GM11168 (cell line): ENCODE results near the gene KIF21A.

Experiments used
- in situ Hi-C: fragments of 300-500 bp; cut with MboI; formaldehyde crosslinking; loops from one replicate; pipeline ENCODE4 v1.12.0; 2022; ENCODE audit warnings: low sequenced_read_pairs; ENCODE audit not compliant: unreplicated experiment

Gene KIF21A

DNA sequence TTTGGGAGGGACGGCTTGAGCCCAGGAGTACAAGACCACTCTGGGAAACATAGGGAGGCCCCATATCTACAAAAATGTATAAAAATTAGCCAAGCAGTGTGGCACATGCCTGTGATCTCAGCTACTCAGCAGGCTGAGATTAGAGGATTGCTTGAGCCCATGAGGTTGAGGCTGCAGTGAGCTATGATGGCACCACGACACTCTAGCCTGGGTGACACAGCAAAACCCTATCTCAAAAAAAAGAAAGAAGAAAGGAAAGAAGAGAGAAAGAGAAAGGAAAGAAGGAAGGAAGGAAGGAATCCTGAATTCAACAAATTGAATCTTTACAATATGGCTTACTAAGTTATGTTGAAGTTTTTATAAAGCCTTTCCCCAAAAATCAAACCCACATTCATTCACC is 2.1 kb downstream of the KIF21A start:
- in situ Hi-C loops = no loop called here

DNA sequence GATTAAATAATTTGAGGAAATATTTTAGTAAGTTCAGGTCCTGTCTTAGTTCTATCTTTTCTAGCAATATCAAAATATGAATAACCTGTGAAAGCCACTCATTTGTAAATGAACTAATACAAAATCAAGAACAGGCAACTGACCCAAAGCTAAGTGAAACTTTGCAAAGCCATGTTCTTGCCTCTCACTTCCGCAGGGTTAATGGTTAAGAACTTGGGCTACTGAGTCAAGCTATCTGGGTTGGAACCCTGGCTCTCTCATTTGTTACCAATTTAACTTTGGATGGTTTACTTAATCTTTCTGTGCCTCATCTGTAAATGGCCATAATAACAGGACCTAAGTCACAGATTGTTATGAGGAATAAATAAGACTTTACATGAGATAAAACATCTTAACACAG is 2.8 kb downstream of the KIF21A start:
- in situ Hi-C loops = no loop called here

DNA sequence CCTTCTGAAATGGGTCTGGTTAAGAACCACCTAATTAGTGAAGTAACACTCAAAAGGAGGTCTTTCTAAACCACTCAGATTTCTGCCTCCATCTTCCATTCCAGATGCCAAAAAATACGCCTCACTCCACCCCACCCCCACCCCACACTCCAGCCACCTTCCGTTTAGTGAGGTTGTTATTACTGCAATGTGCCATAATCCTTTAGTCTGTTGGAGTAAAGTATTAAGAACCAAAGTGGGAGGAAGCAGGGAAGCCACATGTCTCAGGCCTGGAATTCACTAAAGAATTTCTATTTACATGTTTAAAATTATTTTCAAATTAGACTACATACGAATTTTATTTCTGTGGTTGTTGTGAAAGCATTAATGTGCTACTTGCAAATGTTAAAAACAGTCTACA is 7.4 kb downstream of the KIF21A start:
- in situ Hi-C loops = no loop called here

DNA sequence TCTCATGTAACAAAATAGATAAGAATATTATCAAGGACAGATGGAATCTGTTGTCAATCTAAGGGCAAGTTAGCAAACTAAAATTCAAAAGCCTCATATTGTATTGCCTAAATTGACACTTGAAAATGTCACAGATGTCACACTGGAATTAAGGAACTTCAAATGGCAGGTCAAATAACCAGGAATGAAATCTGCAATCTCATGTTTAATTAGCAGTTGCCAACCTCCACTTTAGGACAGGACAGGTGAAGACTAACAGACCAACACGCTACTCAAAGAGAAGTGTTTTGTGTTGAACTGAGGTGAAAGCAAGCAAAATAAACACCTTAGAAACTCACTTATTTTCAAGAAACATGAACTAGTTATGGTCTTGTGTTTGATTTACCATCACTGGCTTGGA is 11.1 kb downstream of the KIF21A start:
- in situ Hi-C loops = no loop called here

DNA sequence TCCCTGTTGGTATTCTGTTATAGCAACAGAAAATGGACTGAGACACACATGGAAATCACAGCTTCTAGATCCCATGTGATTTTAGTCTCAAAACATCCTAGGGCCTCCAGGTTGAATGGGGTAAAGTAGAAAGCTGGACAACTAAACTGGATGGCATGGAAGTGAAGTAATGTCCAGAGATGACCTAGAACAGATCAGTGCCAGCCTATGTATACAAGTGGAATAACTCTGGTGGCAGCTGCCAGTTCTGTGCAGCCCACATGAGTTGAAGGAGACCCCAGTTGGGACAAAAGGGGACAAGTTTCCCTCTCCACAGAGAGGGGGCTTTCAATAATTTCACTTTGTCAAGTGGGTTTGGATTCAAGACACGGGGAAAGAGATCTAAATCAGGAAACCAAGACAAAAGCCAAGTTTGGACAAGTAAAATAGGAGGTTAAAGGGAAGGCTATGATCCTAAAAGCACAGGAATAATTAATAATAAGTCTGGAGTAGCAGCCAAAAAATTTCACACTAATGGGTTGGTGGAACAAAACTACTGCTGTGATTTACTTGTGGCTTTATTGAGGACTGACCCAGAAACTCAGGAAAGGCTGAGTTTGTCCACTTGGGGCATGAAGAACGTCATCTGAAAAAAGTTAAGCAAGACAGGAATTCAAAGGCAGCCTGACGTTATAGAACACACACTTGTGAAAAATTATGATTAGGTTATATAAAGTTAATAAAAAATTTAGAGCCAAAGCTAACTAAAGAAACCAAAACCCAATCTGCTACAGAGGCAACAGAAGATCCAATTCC is 11.7 kb downstream of the KIF21A start:
- in situ Hi-C loops = no loop called here

DNA sequence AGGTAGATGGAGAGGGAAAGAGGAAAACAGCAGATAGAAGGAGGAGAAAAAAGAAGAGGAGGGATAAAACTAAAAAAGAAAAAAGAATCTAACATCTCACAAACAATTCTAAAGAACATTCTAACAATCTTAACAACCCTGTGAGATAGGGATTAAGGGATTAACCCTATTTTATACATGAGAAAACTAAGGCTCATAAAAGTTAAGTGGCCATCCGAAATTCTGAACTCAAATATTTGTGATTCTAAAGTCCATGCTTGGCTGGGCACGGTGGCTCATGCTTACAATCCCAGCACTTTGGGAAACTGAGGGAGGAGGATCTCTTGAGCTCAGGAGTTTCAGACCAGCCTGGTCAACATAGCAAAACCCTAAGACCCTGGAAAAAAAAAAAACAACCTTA is 13.1 kb downstream of the KIF21A start:
- in situ Hi-C loops = no loop called here

DNA sequence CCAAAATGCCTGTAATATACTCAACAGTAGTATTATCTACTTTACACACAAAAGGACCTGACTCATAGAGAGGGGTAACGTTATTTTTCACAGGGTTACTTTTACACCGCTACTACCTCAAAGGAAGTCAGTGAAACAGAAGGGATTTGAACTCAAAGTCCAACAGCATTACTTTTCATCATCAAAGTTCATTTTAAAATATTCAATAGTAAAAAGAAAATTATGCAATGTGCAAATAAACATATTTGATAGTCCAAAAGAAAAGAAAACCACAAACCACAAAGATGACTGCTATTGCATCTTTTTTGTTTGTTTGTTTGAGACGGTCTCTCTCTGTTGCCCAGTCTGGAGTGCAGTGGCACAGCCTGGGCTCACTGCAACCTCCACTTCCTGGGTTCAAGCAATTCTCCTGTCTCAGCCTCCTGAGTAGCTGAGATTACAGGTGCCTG is 15.5 kb downstream of the KIF21A start:
- in situ Hi-C loops = no loop called here

DNA sequence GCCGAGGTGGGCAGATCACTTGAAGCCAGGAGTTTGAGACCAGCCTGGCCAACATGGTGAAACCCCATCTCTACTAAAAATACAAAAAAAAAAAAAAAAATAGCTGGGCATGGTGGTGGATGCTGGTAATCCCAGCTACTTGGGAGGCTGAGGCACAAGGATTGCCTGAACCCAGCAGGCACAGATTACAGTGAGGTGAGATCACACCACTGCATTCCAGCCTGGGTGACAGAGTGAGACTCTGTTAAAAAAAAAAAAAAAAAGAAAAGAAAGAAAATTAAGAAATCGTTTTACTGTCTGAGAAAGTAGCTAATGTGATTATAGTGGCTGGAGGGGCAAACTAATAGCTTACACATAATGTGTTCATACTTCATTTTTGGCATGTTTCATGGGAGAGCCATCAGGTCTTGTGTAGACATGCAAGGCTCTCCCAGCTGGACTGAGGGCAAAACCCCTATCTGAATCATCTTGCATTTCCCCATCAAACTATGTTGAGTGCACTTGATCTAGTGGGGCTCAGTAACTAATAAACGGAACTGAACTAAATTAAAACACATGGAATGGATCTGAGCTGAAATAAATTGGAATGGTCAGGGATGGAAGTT is 16.2 kb downstream of the KIF21A start:
- in situ Hi-C loops = no loop called here

DNA sequence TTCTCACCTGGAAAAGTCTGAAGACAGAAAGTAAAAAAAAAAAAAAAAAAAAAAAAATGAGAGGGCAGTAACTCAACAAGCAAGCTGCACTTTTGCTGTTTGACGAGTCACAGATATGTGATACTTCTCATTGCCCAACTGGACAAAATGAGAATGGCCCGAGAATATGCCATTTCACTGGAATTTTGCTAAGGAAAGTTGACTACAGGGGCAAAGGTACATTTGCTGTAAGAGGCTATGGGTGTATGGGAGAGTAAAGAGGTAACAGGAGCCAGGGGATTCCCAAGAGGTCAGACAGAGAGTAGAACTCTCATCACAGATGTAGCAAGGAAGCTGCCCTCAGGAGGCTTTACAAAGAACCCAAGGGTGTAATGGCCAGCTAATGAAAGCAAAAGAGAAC is 22.9 kb downstream of the KIF21A start:
- in situ Hi-C loops = no loop called here

DNA sequence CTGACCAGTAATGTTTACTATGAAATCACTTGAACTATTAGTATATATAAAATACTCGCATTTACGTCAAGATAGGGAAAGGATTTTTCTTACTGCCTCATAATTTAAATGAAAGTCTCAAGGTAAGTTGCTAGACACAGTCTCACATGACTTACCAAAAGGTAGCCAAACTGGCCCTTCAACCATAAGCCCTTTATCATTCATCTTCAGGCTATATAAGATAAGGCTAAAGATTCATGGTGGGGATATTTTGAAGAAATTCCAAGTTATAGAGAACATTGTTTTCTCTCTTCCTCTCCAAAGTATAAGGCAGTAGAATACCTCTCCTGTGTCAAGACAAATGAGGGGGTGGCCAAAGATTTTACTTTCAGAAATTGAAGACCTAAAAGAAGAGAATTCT is 23.4 kb downstream of the KIF21A start:
- in situ Hi-C loops = no loop called here

DNA sequence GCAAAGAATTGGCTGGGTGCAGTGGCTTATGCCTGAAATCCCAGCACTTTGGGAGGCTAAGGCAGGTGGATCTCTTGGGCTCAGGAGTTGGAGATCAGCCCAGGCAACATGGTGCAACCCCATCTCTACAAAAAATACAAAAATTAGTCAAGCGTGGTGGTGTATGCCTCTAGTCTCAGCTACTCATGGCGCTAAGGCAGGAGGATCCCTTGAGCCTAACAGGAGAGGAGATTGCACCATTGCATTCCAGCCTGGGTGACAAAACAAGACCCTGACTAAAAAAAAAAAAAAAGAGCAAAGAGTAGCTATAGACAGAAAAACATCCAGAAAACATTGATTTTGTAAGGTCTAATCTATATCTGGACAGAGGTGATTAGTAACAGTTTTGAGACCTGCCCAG is 25.0 kb downstream of the KIF21A start:
- in situ Hi-C loops = no loop called here

DNA sequence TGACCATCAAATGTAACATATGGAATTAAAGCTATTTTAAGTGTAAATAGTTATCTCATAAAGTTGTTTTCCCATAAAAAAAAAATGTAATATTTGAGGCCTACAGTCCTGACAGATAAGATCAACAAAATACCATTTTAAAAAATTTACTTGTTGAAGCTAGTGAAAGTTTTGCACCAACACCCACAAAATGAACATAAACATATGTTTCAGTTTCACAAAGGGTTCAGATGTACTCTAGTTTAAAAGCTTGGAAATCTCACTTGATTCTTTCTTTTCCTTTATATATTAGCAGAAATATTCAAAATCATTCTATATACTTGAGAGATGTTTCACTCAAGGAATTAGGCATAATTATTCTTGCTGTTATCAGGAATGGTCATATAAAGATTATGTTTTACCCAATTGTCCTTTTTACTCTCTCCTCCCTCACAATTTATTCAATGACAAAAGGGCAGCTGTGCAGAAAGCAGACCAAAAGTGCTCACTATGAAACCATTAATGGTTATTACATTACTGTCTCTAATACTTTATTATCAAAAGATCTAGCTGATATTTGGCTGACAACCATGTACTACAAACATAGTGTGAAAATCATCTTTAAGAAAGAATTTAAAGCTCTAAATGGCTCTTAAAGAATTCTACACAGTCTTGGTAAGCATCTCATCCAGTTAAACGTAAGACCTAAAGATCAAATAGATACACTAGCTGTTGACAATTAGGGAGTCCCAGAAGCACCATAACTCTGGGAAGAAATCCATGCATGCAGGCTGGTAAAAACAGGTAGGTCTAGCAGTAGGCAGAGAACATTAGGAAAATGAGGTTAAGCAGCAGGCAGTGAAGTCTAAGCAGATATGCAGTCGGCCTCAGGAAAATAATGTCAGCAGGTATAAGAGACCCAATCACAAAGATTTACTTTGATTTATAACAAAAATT is 28.8 kb downstream of the KIF21A start:
- in situ Hi-C loops = no loop called here

DNA sequence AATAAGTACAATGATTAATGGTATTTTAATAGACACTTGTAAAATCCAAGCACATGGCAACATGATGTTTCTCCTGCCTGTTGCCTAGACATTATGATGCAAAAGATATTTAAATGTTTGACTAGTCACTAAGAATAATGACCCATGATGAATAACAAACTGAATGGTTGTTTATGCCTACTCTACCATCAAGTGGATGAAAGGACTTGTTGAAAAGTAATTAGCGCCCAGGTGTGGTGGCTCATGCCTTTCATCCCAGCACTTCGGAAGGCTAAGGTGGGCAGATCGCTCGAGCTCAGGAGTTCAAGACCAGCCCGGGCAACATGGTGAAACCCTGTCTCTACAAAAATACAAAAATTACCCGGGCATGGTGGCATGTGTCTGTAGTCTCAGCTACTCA is 30.7 kb downstream of the KIF21A start:
- in situ Hi-C loops = no loop called here

DNA sequence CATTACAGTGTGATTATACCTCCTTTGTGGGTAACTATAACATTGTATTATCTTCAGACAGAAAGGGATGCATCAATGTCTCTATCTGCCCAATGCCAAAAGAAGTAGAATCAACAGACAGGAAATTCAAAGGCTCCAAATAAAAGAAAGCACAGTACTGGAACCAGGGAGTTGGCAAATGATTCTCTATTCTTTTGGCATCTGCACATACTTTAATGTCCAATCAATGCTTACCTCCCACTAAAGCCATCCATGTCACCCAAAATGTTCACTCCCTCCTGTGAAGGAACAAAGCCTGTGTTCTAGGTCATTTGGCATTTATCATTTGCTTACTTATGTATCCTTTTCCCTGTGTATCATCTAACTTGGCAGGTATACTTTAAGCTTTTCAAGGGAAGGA is 36.7 kb downstream of the KIF21A start:
- in situ Hi-C loops = no loop called here

DNA sequence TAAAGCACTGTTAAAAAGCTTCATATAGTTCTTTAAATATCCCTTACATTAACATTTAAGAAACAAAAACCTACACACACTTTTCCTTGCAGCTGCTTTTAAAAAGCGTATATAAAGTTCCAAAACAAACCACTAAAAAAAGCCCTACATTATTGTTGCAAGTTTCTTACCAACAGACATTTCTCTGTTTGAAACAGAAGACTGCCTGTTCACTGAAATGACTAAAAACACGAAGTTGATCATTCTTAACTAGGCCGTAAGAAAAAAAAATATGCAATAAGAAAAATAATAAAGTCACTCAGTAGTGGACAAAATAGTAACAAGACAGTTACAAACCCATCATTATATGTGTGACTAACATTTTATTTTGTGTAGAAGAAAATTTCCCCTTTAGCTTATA is 37.3 kb downstream of the KIF21A start:
- in situ Hi-C loops = no loop called here

DNA sequence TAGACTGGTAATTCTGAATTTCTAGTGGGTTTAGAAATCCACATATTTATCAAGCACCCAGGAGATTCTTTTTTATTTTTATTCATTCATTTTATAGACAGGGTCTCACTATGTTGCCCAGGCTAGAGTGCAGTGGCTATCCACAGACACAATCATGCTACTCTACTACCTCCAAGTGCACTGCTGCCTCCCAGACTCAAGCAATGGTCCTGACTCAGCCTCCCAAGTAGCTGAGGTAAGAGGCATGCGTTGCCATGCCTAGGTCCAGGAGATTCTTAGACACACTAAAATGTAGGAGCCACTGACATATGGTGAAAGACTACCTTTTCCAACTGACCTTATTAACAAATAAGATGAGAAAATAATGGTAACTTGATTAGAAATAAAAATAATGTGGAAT is 38.9 kb downstream of the KIF21A start:
- in situ Hi-C loops = no loop called here

DNA sequence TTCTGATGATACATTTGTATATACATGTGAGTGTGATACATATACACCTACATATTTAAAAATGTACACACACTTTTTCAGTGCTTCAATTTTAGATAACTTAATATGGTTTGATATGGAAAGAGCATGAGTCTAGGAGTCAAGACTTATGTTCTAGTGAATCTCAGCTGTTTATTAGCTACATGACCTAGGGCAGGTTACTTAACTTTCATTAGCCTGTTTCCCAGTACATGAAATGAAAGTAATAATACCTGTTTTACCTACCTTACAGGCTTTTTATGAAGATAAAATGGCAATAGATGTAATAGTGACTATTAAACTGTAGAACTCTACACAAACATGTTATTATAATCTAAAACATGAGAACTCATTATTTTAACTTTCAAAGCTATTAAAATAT is 39.5 kb downstream of the KIF21A start:
- in situ Hi-C loops = no loop called here

DNA sequence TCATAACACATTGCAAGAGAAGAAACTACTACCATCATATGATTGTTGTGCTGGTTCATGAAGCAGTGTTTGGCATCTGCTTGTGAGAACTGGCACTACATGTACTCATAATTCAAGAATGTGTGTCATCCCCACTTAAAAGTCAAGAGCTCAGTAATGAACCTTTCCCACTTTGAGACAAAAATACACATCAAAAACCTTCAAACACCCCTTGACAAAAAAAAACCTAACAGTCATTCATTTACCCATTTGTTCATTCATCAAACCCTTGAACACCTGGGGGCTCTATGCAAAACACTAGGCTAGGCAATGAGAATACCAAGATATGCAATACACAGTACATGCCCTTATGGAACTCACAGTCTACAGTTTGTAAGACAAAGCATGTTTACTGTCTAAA is 40.0 kb downstream of the KIF21A start:
- in situ Hi-C loops = no loop called here

DNA sequence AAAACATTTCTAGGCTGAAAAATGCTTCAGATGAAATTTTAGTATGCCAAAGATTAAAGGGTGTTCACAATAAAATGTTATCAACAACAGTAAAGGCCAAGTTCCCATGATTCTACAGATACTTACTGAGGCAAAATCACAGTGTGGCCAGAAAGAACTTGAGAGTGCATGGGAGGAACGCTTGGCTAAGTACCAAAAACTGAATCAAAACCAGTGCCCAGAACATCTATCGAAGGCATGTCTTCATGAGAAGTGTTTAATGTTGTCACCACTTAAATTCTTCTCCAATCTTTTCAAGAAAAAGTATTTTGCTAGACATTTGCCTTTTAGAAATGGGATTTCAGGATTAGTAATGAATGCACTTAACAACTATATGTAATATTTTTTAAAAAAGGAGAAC is 41.5 kb downstream of the KIF21A start:
- in situ Hi-C loops = no loop called here

DNA sequence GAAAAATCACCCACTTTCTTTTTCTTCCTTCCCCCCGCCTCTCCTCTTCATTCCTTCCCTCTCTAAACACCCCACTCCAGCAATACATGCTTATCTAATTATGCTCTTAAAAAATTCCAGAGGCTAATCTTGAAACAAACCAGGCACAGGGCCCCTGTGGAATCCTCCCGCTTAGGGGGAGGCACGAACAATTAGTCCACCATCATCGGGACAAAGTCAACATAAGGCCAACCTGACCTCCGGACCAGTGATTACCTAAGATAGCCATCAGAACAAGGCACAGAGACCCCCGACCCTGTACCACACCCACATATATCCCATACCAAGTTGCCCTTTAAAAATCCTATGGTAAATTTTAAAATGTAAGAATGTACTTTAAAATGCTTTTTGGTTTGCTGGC is 47.1 kb downstream of the KIF21A start:
- in situ Hi-C loops = no loop called here

DNA sequence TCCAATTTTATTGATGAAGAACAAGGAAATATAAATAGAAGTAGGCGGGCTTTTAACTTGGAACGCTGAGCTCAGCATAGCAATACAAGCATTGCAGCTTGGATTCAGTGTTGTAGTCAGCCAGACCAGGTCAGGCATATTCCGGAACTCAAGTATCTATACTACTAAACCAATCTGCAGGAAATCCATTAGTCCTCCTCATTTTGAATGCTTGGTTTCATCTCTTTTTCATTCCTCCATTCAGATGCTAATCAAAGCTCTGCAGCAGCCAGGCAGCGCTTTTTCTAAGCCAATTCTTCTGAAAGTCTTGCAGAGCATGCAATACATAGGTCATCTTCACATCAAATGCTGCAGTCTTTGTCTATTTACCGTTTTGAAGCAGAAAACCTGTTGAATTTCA is 49.0 kb downstream of the KIF21A start:
- in situ Hi-C loops = no loop called here
